ENCODE measurements around the gene CKMT1B.
"Not testable (repeated sequence)": the region's sequence is repeated elsewhere in the genome, so short reads cannot be mapped to it uniquely, and the experiment has no call there.

DNA sequence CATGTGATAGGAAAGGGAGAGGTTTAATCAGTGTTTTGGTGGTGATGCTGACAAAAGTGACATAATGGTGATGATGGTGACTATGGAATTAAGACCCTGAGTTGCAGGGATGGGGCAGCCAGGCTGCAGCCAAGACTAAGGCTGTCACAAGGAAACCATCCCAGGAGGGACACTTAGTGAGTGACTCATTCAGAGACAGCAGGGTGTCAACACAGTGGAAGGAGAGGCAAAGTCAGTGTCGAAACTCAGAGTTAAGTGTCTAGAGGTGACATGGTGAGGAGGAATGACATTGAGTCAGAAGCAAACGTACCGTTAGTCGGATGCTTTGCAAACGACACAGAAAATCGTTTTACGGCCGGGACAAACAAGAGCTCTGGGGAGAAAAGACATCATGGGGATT, 30.0 kb upstream of the CKMT1B start:
- TF ChIP-seq, protein P1, sequence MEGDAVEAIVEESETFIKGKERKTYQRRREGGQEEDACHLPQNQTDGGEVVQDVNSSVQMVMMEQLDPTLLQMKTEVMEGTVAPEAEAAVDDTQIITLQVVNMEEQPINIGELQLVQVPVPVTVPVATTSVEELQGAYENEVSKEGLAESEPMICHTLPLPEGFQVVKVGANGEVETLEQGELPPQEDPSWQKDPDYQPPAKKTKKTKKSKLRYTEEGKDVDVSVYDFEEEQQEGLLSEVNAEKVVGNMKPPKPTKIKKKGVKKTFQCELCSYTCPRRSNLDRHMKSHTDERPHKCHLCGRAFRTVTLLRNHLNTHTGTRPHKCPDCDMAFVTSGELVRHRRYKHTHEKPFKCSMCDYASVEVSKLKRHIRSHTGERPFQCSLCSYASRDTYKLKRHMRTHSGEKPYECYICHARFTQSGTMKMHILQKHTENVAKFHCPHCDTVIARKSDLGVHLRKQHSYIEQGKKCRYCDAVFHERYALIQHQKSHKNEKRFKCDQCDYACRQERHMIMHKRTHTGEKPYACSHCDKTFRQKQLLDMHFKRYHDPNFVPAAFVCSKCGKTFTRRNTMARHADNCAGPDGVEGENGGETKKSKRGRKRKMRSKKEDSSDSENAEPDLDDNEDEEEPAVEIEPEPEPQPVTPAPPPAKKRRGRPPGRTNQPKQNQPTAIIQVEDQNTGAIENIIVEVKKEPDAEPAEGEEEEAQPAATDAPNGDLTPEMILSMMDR (IDR thresholded peaks at IDR 0.05) = not testable (repeated sequence)
- not testable (repeated sequence) for TF ChIP-seq POLR2A (IDR thresholded peaks at IDR 0.05)
